ENCODE data around the gene SLAMF7. TPM values are rescaled to one million over a fixed set of nuclear protein-coding genes. Genes with fewer than 3 reads are reported as not detected.

Gene SLAMF7
- total and polyA plus RNA-seq, 2 experiments from 2014 or later = 0.11 TPM; not detected in 1

DNA sequence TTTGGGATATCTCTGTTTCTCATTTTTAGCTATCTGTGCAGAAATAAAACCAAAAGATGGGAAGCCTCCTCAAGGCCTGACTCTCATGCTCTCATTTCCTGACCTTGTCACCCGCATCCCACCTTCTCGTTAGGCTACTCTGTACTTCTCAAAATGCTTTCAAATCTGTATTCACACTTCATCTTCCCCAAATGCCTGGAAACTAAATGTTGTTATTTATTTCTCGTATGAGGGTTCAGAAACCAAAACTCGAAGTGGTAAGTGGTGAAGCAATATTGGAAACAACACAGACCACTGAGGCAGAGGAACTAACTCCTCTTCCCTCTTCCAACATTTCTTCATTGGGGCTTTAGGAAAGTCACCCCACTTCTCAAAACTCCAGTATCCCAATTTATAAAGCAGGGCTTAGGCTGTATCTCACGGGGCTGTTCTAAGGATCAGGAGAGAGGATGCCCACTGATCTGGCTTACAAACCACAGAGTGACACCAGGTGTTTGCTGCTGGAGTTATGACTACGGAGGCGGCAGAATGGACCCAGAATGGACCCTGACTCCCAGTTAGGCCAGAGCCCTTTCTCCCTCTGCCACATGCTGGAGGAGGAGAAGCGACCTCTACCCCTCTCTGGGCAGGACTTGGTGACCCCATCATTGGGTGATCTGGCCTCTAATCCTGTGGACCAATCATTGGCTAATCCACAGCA is 3.5 kb downstream of the SLAMF7 start (continued):
- no peak for TF ChIP-seq EZH2 (IDR thresholded peaks at IDR 0.05; ENCODE audit: low read depth, unreplicated experiment)
- no peak for TF ChIP-seq NANOG (IDR thresholded peaks at IDR 0.05; ENCODE audit: borderline replicate concordance)
- TF ChIP-seq CREB1 (CRISPR knock-in tag; IDR thresholded peaks at IDR 0.05; ENCODE audit: low read depth) = no peak
- no peak for TF ChIP-seq STAT1 (IDR thresholded peaks at IDR 0.05; ENCODE audit: unreplicated experiment)
- TF ChIP-seq POLR2AphosphoS5 (IDR thresholded peaks at IDR 0.05; ENCODE audit: low read depth) = no peak
- TF ChIP-seq ZNF114 (CRISPR knock-in tag; IDR thresholded peaks at IDR 0.05) = no peak
- TF ChIP-seq, protein P1, sequence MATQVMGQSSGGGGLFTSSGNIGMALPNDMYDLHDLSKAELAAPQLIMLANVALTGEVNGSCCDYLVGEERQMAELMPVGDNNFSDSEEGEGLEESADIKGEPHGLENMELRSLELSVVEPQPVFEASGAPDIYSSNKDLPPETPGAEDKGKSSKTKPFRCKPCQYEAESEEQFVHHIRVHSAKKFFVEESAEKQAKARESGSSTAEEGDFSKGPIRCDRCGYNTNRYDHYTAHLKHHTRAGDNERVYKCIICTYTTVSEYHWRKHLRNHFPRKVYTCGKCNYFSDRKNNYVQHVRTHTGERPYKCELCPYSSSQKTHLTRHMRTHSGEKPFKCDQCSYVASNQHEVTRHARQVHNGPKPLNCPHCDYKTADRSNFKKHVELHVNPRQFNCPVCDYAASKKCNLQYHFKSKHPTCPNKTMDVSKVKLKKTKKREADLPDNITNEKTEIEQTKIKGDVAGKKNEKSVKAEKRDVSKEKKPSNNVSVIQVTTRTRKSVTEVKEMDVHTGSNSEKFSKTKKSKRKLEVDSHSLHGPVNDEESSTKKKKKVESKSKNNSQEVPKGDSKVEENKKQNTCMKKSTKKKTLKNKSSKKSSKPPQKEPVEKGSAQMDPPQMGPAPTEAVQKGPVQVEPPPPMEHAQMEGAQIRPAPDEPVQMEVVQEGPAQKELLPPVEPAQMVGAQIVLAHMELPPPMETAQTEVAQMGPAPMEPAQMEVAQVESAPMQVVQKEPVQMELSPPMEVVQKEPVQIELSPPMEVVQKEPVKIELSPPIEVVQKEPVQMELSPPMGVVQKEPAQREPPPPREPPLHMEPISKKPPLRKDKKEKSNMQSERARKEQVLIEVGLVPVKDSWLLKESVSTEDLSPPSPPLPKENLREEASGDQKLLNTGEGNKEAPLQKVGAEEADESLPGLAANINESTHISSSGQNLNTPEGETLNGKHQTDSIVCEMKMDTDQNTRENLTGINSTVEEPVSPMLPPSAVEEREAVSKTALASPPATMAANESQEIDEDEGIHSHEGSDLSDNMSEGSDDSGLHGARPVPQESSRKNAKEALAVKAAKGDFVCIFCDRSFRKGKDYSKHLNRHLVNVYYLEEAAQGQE (IDR thresholded peaks at IDR 0.05; ENCODE audit: unreplicated experiment) = no peak

DNA sequence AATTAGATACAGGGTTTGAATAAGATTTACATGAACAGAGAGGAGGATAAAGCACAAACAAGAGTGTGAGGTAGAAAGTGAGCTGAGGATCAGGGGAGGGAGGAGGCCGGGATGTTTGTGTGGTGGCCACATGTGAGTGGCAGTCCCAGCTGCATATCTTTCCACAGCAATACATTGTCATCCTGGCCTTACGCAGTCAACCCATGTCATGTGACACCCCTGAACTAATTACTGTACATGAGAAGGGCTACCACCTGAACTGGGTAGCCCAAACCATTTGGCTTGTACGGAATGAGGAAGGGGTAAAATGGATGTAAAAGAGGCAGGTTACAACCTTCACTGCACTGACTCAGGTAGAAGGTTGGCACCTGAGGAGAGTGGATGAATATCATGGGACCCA is 4.2 kb downstream of the SLAMF7 start:
- Histone ChIP-seq H3K4me2 (no peak overlapping the region), H3K4me1 (ENCODE audit: insufficient read depth) (peaks cover 10% of the 10 kb centered on the region), H3K79me2 (replicated peaks; ENCODE audit: insufficient read depth) (no peaks in the 10 kb centered on the region), H3F3A (replicated peaks; ENCODE audit: low read depth) (0 out of 2 replicates have a peak, but pooled peaks cover 3% of the 10 kb centered on the region), H3K27me3 (ENCODE audit: insufficient read depth) (no peaks in the 10 kb centered on the region), H3K27ac (ENCODE audit: low read depth) (no peak overlapping the region), H4K20me1 (replicated peaks; ENCODE audit: insufficient read depth) (no peaks in the 10 kb centered on the region), H3K36me3 (ENCODE audit: insufficient read depth) (no peaks in the 10 kb centered on the region), H3K4me3 (no peak overlapping the region), H3K9me2 (ENCODE audit: insufficient read depth) (peaks cover 8% of the 10 kb centered on the region), H2AFZ (no peak overlapping the region)
- no peak for ATAC-seq
- TF ChIP-seq, protein P2, sequence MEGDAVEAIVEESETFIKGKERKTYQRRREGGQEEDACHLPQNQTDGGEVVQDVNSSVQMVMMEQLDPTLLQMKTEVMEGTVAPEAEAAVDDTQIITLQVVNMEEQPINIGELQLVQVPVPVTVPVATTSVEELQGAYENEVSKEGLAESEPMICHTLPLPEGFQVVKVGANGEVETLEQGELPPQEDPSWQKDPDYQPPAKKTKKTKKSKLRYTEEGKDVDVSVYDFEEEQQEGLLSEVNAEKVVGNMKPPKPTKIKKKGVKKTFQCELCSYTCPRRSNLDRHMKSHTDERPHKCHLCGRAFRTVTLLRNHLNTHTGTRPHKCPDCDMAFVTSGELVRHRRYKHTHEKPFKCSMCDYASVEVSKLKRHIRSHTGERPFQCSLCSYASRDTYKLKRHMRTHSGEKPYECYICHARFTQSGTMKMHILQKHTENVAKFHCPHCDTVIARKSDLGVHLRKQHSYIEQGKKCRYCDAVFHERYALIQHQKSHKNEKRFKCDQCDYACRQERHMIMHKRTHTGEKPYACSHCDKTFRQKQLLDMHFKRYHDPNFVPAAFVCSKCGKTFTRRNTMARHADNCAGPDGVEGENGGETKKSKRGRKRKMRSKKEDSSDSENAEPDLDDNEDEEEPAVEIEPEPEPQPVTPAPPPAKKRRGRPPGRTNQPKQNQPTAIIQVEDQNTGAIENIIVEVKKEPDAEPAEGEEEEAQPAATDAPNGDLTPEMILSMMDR (conservative IDR thresholded peaks at IDR 0.05; ENCODE audit: low read depth in 2 of 2) = no peak
- TF ChIP-seq, protein P3, sequence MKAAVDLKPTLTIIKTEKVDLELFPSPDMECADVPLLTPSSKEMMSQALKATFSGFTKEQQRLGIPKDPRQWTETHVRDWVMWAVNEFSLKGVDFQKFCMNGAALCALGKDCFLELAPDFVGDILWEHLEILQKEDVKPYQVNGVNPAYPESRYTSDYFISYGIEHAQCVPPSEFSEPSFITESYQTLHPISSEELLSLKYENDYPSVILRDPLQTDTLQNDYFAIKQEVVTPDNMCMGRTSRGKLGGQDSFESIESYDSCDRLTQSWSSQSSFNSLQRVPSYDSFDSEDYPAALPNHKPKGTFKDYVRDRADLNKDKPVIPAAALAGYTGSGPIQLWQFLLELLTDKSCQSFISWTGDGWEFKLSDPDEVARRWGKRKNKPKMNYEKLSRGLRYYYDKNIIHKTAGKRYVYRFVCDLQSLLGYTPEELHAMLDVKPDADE (IDR thresholded peaks at IDR 0.05) = no peak
- TF ChIP-seq NANOG (IDR thresholded peaks at IDR 0.05; ENCODE audit: borderline replicate concordance) = no peak
- TF ChIP-seq ZNF114 (CRISPR knock-in tag; IDR thresholded peaks at IDR 0.05) = no peak
- no peak overlapping the region for H3K27ac Mint-ChIP-seq
- no peaks in the 10 kb centered on the region for H3K36me3 Mint-ChIP-seq (ENCODE audit: low read depth)
- peaks cover 23% of the 10 kb centered on the region for H3K4me1 Mint-ChIP-seq
- H3K27me3 Mint-ChIP-seq (ENCODE audit: insufficient read depth, low read depth, poor library complexity) = no peaks in the 10 kb centered on the region
- H3K4me3 Mint-ChIP-seq = no peak overlapping the region
- no peak for DNase-seq (ENCODE audit: low spot score)
- no peaks in the 10 kb centered on the region for H3K9me3 Mint-ChIP-seq
